MG63 (cell line): ENCODE measurements around the gene ADGRD2. TPM values are rescaled to one million over a fixed set of nuclear protein-coding genes. Genes with fewer than 3 reads are reported as not detected.

Experiments
- DNase-seq: peaks from one replicate; pipeline ENCODE4 v3.0.0-alpha.2; 2020
- H3K27me3 ChIP-seq: fragments of 250-450 bp; sonication (Bioruptor Pico); 2 replicates; pipeline ENCODE4 v1.5.1; 2020; ENCODE audit warnings: mild to moderate bottlenecking, moderate library complexity
- H3K36me3 ChIP-seq: fragments of 250-450 bp; sonication (Bioruptor Pico); 2 replicates; pipeline ENCODE4 v1.5.1; 2020; ENCODE audit warnings: mild to moderate bottlenecking, moderate library complexity
- H3K4me3 ChIP-seq: fragments of 250-450 bp; sonication (Bioruptor Pico); 2 replicates; pipeline ENCODE4 v1.5.1; 2020; ENCODE audit warnings: mild to moderate bottlenecking, moderate library complexity
- H3K9me3 ChIP-seq: fragments of 250-450 bp; sonication (Bioruptor Pico); 2 replicates; pipeline ENCODE4 v1.5.1; 2020; ENCODE audit warnings: mild to moderate bottlenecking, moderate library complexity
- total RNA-seq: library from RNA; depleted of rRNA; stranded (reverse); fragments of >200 nt; shearing (Covaris generic); gene quantifications from 2 replicates; pipeline ENCODE4 v1.2.3, GENCODE V29; 2014; ENCODE audit warnings: low replicate concordance

ADGRD2 gene
- total RNA-seq, 1 experiment from 2014 or later: not detected

DNA sequence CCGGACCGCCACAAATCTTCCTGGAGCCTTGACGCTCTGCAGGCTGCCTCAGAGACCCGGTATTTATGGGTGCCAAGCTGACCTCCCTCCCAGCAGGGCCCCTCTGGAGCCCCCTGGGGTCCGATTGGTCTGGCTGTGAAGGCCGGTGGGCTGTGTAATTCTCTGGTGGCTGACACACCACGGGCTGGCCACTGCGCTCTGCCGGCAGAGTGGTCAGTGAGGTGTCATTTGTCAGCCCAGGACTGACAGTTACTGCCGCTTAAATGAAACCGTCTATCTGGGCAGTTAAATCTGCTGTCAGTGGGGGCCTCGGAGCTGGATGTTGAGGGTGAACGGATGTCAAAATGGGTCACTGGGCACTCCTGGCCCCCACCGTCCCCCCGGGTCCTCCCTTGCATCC, 46.2 kb downstream of the ADGRD2 start:
- no peaks in the 10 kb centered on the region for H3K36me3 ChIP-seq
- no peak overlapping the region for H3K4me3 ChIP-seq
- no peaks in the 10 kb centered on the region for H3K9me3 ChIP-seq
- H3K27me3 ChIP-seq: no peaks in the 10 kb centered on the region
- no peak for DNase-seq

- Histone ChIP-seq H3K36me3 (no peaks in the 10 kb centered on the region), H3K9me3 (no peaks in the 10 kb centered on the region), H3K27me3 (no peaks in the 10 kb centered on the region), H3K4me3 (no peak overlapping the region)
- no peak for DNase-seq
Observed at GRCh38 chr9:124497441-124497840, 47.2 kb downstream of the ADGRD2 start.

- no peak overlapping the region for H3K4me3 ChIP-seq
- no peak for DNase-seq
- no peaks in the 10 kb centered on the region for H3K36me3 ChIP-seq
- no peaks in the 10 kb centered on the region for H3K27me3 ChIP-seq
- H3K9me3 ChIP-seq: no peaks in the 10 kb centered on the region
Observed at GRCh38 chr9:124498040-124498439, 47.8 kb downstream of the ADGRD2 start.

GRCh38 chr9:124498499-124499146, 48.4 kb downstream of the ADGRD2 start:
- no peaks in the 10 kb centered on the region for H3K9me3 ChIP-seq
- no peak for DNase-seq

DNA sequence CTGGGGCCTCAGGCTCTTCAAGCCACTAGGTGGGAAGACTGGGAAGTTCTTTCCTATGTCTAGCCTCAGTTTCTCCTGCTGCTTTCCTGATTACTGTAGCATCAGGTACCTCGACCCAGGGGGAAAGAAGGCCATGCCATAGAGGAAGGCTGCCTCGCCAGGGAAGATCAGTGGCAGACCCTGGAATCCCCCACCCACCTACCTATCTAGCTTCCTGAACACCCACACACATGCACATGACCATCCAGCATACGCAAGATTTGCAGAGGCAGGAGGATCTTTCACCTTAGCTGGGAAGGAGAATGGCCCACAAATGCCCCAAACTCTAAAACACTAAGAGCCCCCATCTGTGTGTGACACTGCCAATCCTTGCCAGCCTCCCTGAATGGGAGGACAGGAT, 49.0 kb downstream of the ADGRD2 start:
- peaks cover 8% of the 10 kb centered on the region for H3K27me3 ChIP-seq
- no peaks in the 10 kb centered on the region for H3K36me3 ChIP-seq
- no peaks in the 10 kb centered on the region for H3K9me3 ChIP-seq
- no peak for DNase-seq
- H3K4me3 ChIP-seq: no peak overlapping the region

More at GRCh38 chr9:124498499-124499146, 48.4 kb downstream of the ADGRD2 start:
- peaks cover 2% of the 10 kb centered on the region for H3K27me3 ChIP-seq
- no peaks in the 10 kb centered on the region for H3K36me3 ChIP-seq
- H3K4me3 ChIP-seq: no peak overlapping the region

DNA sequence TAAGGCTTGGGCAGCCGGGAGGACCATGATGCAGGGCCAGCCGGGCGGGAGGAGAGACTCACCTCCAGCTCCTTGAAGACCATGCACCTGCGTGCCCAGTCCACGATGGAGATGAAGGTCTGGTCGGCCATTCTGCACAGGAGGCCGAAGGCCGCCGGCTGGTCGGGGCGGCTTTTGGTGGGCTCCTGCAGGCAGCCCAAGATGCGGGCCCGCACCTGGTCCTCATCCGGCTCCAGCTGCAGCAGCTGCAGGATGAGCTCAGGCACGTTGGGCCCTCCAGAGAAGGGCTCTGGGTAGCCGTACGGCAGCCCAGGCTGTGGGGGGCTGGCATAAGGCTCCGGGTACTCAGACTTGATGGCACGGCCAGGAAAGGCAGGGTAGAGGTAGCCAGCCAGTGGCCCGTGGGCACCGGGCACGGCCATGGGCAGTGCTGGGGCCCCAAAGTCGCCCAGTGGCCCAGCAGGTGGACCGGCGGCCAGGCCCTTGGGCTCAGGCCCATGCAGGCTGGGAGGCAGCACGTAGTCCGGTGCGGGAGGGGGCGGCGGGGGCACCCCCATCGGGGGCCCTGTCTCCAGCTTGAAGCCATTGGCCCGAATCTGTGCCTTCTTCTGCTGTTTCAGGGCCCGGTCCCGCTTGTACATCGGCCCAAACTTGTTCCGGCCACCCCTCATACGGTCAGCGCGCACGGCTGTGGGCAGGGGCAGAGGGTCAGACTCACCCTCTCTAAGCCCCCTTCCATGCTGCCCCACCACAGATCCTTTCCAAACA, 50.0 kb downstream of the ADGRD2 start:
- no peak for DNase-seq
- Histone ChIP-seq H3K27me3 (peaks cover 12% of the 10 kb centered on the region), H3K9me3 (no peaks in the 10 kb centered on the region), H3K4me3 (no peak overlapping the region), H3K36me3 (no peaks in the 10 kb centered on the region)

GRCh38 chr9:124500796-124501611, 50.8 kb downstream of the ADGRD2 start:
- H3K27me3 ChIP-seq: peaks cover 14% of the 10 kb centered on the region
- DNase-seq: no peak
- no peak overlapping the region for H3K4me3 ChIP-seq
- H3K9me3 ChIP-seq: no peaks in the 10 kb centered on the region
- no peaks in the 10 kb centered on the region for H3K36me3 ChIP-seq

DNA sequence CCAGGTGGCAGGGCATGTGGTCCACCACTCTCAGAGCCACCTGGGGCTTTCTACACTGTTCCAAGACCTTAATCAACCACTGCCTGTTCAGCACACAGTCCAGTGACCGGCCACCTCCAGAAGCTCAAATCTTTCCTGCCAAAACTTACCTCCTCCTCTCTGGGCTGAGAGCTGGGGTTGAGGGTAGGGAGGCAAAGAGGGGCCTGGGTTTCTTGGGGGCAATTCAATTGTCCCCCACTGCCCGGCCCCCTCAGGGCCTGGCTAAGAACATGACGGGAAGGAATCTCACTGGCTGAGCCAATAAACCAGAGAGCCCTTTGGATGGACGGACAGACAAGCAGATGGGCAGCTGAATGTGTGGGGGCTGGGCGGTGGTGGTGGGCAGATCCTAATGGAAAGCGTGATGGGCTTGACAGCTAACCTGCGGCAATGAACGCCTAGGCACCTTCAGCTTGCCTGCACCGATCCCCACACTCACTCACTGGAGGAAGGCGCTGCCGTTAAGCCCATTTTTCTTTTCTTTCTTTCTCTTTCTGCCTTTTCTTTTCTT, 51.6 kb downstream of the ADGRD2 start:
- no peak for DNase-seq
- Histone ChIP-seq H3K27me3 (peaks cover 14% of the 10 kb centered on the region), H3K36me3 (no peaks in the 10 kb centered on the region), H3K9me3 (no peaks in the 10 kb centered on the region), H3K4me3 (no peak overlapping the region)

- DNase-seq: no peak
- Histone ChIP-seq H3K27me3 (peaks cover 14% of the 10 kb centered on the region), H3K4me3 (no peak overlapping the region), H3K9me3 (no peaks in the 10 kb centered on the region), H3K36me3 (no peaks in the 10 kb centered on the region)
Observed at GRCh38 chr9:124502711-124503702, 52.8 kb downstream of the ADGRD2 start.

- Histone ChIP-seq H3K27me3 (peaks cover 14% of the 10 kb centered on the region), H3K4me3 (peak overlapping the region; percentile 27), H3K36me3 (no peaks in the 10 kb centered on the region), H3K9me3 (no peaks in the 10 kb centered on the region)
- DNase-seq: no peak
Observed at GRCh38 chr9:124503713-124504529, 53.7 kb downstream of the ADGRD2 start.

- no peak for DNase-seq
- H3K27me3 ChIP-seq: peaks cover 14% of the 10 kb centered on the region
Observed at GRCh38 chr9:124504530-124505005, 54.3 kb downstream of the ADGRD2 start.

GRCh38 chr9:124505006-124505900, 55.0 kb downstream of the ADGRD2 start:
- Histone ChIP-seq H3K4me3 (no peak overlapping the region), H3K9me3 (no peaks in the 10 kb centered on the region), H3K27me3 (peaks cover 14% of the 10 kb centered on the region), H3K36me3 (no peaks in the 10 kb centered on the region)
- no peak for DNase-seq

More at GRCh38 chr9:124504530-124505005, 54.3 kb downstream of the ADGRD2 start:
- Histone ChIP-seq H3K9me3 (no peaks in the 10 kb centered on the region), H3K36me3 (no peaks in the 10 kb centered on the region), H3K4me3 (peak overlapping the region; percentile 27; the same call in 1 of the 2 replicates)

GRCh38 chr9:124505901-124506346, 55.7 kb downstream of the ADGRD2 start:
- H3K4me3 ChIP-seq: no peak overlapping the region
- H3K27me3 ChIP-seq: peaks cover 14% of the 10 kb centered on the region
- no peaks in the 10 kb centered on the region for H3K36me3 ChIP-seq
- DNase-seq: no peak
- H3K9me3 ChIP-seq: no peaks in the 10 kb centered on the region

DNA sequence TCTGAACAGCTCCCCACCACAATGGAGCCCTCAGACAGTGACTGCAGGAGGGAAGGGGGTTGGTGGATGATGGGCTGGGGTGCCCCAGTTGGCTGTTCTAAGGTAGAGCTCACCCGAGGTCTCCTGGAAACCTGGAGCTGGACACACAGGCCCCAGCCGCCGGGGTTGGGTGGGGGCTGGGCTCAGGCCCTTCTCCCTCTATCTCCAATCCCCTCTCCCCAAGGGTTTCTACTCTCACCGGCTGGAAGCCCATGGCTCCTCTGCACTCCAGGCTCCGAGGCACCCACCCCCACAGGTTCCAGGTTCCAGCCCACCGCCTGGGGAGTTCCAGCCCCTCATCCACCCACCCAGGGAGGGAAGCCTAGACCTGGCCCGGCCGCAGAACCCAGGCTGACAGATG, 56.2 kb downstream of the ADGRD2 start:
- no peak for DNase-seq
- Histone ChIP-seq H3K4me3 (no peak overlapping the region), H3K27me3 (peaks cover 14% of the 10 kb centered on the region), H3K9me3 (no peaks in the 10 kb centered on the region), H3K36me3 (no peaks in the 10 kb centered on the region)
